GM18909 (cell line): ENCODE results near the gene CENPX.

Experiments used
- ATAC-seq: cut with Tn5 transposase; IDR thresholded peaks from one replicate; pipeline ENCODE4 v1.9.1; 2021; ENCODE audit warnings: mild to moderate bottlenecking; ENCODE audit not compliant: unreplicated experiment, poor library complexity

The CENPX gene

GRCh38 chr17:82028246-82028645 lies 5.6 kb upstream of the CENPX start:
- ATAC-seq, result no peak

DNA sequence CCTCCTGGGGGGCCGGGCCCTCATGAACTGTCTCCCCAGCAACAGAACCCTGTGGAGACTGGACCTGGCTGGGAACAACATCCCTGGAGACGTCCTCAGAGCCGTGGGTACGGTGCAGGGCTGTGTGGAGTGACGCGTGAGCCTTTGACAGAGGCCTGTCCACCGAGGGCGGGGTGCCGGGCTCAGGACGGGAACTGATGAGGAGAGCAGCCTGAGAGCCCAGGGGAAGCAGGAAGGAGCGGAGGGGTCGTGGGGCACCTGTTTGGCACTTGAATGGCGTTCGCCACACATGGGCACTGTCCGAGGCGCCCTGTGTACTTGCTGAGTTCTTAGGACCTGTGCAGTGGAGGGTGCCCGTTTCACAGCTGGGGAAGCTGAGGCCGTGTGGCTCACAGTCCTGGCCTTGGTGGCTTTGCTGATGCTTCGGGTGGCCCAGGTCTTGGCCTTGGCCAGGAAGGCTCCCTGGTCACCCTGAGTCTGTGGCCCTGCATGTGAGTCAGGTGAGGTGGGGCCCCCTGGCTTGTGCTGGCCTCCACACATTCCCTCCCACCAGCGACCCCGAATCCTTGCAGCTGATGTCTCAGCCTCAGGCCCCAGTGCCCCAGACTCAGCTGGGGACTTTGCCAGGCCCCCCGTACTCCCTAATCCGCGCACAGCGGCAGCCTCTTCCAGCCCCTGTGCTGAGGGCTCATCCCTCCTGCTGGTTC lies 2.9 kb upstream of the CENPX start:
- ATAC-seq, result no peak

DNA sequence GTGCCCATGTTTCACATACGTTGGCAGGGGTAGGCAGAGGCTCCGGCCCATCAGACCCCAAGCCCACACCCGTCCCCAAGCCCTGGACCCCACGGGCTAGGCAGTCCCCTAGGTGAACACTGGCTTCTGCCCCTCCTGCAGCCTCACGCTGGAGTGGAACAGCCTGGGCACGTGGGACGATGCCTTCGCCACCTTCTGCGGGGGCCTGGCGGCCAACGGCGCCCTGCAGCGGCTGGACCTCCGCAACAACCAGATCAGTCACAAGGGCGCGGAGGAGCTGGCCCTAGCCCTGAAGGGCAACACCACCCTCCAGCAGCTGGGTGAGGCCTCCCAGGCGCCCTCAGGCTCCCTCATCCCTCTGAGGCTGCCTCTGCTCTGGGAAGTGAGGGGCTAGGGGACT lies 2.2 kb upstream of the CENPX start:
- no peak for ATAC-seq

GRCh38 chr17:82023447-82024241 lies 966 bp upstream of the CENPX start:
- no peak for ATAC-seq

DNA sequence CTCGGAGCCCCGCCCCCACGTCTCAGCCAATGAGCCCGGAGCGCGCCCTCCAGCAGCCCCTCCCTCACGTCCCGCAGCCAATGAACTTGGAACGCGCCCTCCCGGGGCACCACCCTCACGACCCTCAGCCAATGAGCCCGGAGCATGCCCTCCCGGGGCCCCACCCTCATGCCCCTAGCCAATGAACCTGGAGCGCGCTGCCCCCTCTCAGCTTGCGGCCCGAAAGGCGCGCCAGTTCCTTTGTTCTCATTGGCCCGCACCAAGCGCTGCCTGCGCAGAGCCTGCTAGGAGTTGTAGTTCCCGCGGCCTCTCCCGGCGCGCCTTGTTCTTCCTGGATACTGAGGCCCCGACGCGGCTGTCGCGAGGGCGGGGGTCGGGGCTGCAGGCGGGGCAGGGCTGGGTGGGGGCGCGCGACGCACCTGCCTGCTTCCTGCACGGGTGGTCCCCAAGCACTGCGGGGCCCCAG lies 336 bp upstream of the CENPX start, which contains the start of gene LRRC45:
TSS of gene LRRC45 (plus strand) at position 325 of the 466 bp plus-strand sequence. CDS start 339 bp downstream, outside the sequence.
- peak; percentile 85 for ATAC-seq

DNA sequence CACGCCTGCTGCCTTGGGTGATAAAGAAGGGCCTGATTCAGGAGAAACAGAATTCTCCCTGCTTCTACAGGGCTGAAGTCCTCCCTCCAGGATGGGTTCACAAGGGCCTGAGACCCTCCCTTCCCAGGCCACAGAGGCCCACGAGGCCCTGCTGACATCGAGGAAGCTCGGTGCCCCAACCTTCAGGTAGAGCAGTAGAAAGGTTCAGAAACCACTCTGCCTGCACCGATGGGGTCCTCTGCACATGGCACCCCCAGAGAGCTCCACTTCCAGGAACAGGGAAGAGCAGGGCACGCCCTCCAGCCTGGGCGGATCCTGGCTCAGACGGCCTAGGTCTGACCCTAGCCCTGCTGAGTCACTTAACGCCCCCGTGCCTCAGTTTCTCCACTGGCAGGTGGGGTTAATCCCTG lies 773 bp downstream of the CENPX start:
- ATAC-seq, result no peak

DNA sequence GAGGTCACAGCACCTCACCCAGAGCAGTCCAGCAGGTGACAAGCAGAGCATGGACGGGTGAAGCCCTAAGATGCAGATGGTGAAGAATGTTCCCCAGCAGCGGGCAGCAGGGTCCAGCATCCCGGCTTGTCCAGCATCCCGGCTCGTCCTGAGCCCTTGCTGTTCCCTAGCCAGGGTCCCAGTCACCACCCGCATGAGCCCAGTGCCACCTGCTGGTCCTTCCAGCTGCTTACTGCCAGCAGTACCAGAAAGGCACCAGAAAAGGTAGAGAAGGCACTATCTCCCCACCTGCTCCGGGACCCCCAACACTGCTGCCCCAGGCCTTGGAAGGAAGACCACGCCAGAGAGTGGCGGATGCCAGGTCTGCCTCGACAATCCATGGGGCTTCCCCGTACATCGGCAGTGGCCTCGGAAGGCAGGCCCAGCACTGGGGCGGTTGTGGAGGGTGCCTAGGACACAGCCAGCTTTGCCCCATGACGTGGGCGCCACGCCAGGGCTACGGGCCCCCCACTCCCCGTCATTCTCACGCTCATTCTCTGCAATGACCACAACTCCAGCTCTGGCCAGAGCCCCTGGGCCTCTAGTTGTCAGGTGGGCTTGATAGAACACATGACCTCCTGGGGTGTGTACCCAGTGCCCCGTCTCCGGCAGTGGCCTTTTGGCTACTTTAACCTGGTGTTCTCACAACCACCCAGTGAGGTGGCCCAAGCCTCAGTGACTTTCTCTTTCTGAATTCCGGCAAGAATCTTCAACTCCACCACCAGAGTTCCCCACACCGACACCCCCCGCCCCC lies 1.4 kb downstream of the CENPX start:
- ATAC-seq, result no peak

DNA sequence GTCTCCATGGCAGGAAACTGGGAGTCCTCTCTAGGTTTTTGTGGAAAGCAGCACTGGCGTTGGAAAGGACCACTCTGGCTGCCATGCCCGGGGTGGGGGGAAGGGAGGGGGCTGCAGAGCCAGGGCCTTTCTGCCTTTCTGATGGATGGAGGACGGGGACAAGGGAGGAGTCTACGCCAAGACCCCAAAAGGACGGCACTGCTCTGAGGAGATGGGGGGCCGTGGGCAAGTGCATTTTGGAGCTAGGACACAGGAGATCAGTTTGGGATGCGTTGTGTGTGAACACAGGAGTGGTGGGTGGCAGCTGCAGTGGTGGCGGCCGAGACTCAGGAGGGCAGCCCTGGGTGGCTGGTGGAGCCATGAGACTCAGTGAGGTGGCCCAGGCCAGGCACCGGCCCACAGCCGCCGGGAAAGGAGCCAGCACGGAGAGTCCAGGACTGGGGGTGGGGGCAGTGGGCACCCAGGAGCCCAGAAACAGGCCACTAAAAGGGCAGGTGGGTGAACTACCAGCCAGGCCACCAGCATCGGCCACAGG lies 2.0 kb downstream of the CENPX start:
- no peak for ATAC-seq

DNA sequence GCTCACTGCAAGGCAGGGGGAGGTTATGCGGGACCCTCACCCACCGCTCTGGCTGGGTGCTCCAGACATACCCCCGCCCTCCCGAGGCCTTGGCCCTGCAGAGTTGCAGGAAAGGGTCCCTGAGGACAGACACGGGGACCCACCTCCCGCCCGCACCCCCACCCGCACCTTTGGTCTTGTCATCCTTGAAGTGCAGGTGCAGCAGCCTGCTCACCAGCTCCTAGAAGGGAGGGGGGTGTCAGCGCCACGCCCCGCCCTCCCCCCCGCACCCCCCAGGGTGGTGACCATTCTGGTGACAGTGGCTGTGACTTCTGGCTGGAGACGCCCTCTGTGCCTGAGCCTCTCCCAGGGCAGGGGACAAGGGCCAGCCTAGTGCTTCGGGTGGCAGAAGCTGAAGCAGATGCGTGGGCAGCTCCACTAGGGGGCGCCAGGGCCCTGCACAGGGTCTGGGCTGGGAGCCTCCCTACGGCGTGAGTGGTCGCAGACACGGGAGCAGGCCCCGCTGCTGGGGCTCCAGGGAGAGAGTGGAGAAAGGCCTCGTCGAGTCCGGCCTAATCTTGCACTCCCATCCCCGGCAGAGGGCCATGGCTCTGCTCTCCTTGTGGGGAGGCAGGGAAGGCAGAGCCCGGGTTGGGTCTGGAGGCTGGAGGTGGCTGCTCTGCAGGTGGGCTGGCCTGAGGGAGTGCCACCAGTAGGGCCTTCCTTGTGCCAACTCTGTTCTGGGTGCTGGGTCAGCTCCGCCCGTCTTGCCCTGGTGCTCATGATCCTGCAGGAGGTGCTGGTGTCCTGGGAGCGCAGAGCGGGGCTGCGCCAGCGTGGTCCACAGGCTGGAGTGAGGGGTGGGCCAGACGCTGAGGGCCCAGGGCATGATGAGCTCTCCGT lies 2.7 kb downstream of the CENPX start:
- no peak for ATAC-seq

- no peak for ATAC-seq
Measured at GRCh38 chr17:82018989-82019689, 3.5 kb downstream of the CENPX start.

DNA sequence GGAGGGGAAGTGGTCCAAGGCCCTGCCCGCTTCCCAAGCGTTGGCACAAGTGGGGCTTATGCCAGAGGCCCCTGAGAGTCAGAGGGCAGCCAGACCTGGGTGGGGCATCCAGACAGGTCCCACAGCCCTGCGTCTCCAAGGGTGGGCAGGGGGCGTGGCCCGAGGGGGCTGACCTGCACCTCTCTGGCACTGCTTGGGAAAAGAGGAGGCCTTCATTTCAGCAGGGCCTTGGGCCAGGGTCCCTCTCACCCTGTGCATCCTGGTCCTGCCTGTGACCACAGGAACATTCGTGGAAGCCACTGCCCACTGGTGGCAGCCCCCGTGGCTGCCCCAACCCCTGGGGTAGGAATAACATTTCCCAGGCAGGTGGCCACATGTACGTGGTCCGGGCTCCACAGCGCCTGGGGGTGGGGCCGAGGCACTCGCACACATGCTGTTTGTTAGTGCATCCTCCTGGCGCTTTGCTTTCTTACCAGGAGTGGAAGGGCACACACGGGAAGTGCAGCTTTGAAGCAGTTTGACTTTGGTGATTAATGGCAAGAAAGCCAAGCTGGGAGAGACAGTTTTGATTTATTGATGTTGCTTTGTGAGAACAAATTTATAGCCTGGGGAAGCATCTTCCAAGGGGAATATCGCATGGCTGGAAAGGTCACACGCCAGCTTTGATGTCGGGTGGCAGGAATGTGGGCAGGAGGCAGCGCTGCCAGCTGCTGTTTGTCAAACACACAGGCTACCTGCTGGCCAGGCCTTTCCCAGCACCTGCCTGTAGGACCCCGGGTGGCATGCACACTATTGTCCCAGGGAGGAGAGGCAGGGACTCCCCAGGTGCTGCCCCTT lies 4.3 kb downstream of the CENPX start:
- ATAC-seq, result no peak

DNA sequence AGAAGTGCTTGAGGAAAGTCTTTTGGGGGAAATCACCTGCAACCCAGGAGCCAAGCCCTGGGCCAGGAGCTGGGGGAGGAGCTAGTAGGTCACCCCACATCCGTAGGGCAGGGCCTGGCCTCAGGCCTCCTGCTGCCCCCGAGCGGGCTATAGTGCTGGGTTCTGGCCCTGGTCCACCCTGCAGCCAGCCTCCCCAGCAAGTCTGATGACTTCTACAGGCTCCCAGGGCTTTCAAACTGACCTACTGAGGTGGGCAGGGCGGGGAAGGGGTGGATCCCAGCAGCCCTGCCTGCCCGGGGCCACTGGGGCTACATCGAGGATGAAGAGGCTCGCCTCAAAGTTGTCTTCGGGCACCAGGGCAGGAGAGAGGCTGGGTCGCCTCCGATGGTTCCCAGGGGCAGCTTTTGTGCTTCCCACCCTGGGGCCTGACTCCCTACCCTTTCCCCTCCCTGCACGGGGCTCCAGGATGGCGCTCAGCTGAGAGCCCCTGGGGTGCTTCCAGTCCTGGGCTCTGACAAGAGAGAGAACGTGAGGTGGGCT lies 5.0 kb downstream of the CENPX start:
- no peak for ATAC-seq

- ATAC-seq, result no peak
Measured at GRCh38 chr17:82016875-82017459, 5.7 kb downstream of the CENPX start.

- no peak for ATAC-seq
Measured at GRCh38 chr17:82016061-82016874, 6.4 kb downstream of the CENPX start.

- ATAC-seq, result no peak
Measured at GRCh38 chr17:82015311-82015971, 7.2 kb downstream of the CENPX start.

- ATAC-seq, result no peak
Measured at GRCh38 chr17:82014971-82015310, 7.7 kb downstream of the CENPX start.
